Right lobe of liver (tissue), 4 donors: ENCODE data around the gene SLC9A8.

Source experiments
- POLR2A ChIP-seq: fragments of 450-650 bp; IDR thresholded peaks from one replicate; pipeline ENCODE4 v1.6.1; 2017; ENCODE audit warnings: antibody characterized with exemption, mild to moderate bottlenecking
- TF ChIP-seq, protein P1 (sequence below), 4 donors: fragments of 200-600 bp in 3 of 4; fragments of 450-650 bp in 1 of 4; IDR thresholded peaks; one replicate each; pipeline versions ENCODE4 v1.5.1 to v1.8.0; 2016 to 2022; ENCODE audit warnings: antibody characterized with exemption in 4 of 4, mild to moderate bottlenecking in 2 of 4
- donor health status: DM: no; HTN: no; CAD: no.
- donor health status: DM: no; HTN: no; CAD: no.
- donor health status: DM: no; HTN: yes; CAD: no.

DNA sequence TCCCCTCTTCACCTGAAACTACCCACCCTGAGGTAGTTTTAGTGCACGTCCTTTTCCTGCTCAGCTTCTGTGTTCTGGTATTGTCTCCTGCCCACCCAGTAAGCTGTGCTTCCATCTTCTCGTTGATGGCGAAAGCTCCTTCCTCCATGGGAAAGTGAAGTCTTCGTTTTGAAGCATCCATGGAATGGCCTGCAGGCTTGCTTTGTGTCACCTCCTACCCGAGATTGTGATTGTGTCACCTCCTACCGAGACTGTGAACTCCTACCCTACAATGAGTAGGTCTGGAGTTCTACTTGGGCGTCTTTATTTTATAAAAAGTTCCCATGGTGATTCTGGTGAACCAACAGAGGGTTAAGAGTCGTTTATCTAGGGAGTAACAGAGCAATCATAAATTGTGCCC, 25.9 kb downstream of the SLC9A8 start:
- TF ChIP-seq, protein P1, sequence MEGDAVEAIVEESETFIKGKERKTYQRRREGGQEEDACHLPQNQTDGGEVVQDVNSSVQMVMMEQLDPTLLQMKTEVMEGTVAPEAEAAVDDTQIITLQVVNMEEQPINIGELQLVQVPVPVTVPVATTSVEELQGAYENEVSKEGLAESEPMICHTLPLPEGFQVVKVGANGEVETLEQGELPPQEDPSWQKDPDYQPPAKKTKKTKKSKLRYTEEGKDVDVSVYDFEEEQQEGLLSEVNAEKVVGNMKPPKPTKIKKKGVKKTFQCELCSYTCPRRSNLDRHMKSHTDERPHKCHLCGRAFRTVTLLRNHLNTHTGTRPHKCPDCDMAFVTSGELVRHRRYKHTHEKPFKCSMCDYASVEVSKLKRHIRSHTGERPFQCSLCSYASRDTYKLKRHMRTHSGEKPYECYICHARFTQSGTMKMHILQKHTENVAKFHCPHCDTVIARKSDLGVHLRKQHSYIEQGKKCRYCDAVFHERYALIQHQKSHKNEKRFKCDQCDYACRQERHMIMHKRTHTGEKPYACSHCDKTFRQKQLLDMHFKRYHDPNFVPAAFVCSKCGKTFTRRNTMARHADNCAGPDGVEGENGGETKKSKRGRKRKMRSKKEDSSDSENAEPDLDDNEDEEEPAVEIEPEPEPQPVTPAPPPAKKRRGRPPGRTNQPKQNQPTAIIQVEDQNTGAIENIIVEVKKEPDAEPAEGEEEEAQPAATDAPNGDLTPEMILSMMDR (IDR thresholded peaks at IDR 0.05), result no peak
- no peak for TF ChIP-seq POLR2A
